Right atrium auricular region (tissue), 2 donors: ENCODE data around the gene EFCAB12. TPM values are rescaled to one million over a fixed set of nuclear protein-coding genes. Genes with fewer than 3 reads are reported as not detected.
A peak's percentile ranks its signal among the peaks of the same experiment; 100 is the strongest.

Experiments
- DNase-seq: peaks from one replicate; pipeline ENCODE4 v3.0.0-alpha.2; 2019; ENCODE audit warnings: low spot score
- H3K27ac ChIP-seq, 2 donors: fragments of 200-600 bp; sonication (generic); 1 replicate in 1 of 2; 2 replicates in 1 of 2; pipeline ENCODE4 v1.5.1; 2016 to 2019
- H3K27me3 ChIP-seq, 2 donors: fragments of 200-600 bp; sonication (generic); one replicate each; pipeline versions ENCODE4 v1.5.1 to v1.6.0; 2017 to 2019
- H3K36me3 ChIP-seq: fragments of 200-600 bp; sonication (generic); one replicate; pipeline ENCODE4 v1.5.1; 2016
- H3K4me1 ChIP-seq, 2 donors: fragments of 200-600 bp; sonication (generic); one replicate each; pipeline versions ENCODE4 v1.5.1 to v1.6.0; 2017 to 2019
- H3K4me3 ChIP-seq, 2 donors: fragments of 200-600 bp; sonication (generic); 1 replicate in 1 of 2; 2 replicates in 1 of 2; pipeline ENCODE4 v1.5.1; 2017 to 2019; ENCODE audit warnings: mild to moderate bottlenecking in 1 of 2, moderate library complexity in 1 of 2
- H3K9me3 ChIP-seq, 2 donors: fragments of 200-600 bp; sonication (generic); one replicate each; pipeline ENCODE4 v1.5.1; 2019
- total RNA-seq, 2 donors: library from RNA; depleted of rRNA; stranded (reverse); fragments of >200 nt; gene quantifications; one replicate each; pipeline ENCODE4 v1.1.0, GENCODE V29; 2016
- TF ChIP-seq, protein P1 (sequence below), 2 donors: fragments of 200-600 bp; sonication (generic); IDR thresholded peaks; one replicate each; pipeline ENCODE4 v1.5.1; 2019; ENCODE audit warnings: antibody characterized with exemption in 2 of 2

Gene EFCAB12
- total RNA-seq, 2 donors from 2014 or later: 0.28 TPM; not detected in 1

DNA sequence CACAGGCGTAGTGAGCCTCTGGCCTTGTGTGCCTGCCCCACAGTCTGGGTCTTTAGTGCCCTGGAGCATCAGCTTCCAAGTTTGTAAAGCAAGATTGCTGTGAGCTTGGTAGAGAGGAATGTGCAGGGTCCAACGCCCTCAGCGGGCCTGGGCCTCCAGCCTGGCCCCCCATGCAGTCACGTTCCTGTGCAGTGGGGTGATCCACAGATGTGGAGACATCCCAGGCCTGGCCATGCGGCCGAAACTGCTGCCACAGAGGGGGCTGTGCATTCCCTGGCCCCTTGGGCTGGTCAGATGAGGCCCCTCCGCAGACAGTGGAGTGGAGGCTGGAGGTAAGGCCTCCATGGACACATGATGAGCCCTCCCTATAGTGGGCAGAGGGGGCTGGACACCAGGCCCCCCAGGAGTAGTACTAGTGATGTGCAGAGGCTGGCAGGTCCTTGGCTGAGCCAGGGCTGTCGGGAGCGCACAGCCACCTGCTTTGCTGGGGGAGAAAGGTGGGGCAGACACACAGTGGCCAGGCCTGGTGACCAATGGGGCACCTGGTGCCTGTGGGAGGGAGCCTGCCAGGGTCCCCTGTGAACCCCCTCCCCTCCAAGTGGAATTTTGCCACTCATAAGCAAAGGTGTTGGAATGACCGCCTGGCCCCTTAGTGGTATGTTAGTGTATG lies 71.5 kb downstream of the EFCAB12 start:
- Histone ChIP-seq H3K27ac (no peak overlapping the region), H3K4me1 (no peaks in the 10 kb centered on the region), H3K36me3 (no peaks in the 10 kb centered on the region), H3K4me3 (no peak overlapping the region), H3K9me3 (no peaks in the 10 kb centered on the region), H3K27me3 (no peaks in the 10 kb centered on the region)
- TF ChIP-seq, protein P1, sequence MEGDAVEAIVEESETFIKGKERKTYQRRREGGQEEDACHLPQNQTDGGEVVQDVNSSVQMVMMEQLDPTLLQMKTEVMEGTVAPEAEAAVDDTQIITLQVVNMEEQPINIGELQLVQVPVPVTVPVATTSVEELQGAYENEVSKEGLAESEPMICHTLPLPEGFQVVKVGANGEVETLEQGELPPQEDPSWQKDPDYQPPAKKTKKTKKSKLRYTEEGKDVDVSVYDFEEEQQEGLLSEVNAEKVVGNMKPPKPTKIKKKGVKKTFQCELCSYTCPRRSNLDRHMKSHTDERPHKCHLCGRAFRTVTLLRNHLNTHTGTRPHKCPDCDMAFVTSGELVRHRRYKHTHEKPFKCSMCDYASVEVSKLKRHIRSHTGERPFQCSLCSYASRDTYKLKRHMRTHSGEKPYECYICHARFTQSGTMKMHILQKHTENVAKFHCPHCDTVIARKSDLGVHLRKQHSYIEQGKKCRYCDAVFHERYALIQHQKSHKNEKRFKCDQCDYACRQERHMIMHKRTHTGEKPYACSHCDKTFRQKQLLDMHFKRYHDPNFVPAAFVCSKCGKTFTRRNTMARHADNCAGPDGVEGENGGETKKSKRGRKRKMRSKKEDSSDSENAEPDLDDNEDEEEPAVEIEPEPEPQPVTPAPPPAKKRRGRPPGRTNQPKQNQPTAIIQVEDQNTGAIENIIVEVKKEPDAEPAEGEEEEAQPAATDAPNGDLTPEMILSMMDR (IDR thresholded peaks at IDR 0.05): no peak
- DNase-seq: no peak

DNA sequence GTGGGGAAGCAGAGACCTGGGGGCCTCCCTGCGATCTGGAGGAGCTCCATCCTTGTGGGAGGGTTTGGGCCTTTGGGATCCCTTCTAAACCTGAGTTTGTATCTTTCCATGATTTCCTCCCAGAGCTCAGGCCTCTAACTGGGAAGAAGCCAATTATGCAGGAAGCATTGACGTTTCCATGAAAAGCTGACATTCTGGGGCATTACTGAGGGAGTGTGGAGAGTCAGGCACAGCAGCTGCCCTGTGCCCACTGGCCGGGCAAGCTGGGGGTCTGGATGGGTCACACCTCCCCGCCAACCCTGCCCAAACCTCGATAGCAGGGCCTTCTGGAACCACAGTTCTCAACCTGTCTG lies 74.9 kb downstream of the EFCAB12 start:
- Histone ChIP-seq H3K27ac (peak overlapping the region in 1 of 2 donors; percentile 35), H3K9me3 (no peaks in the 10 kb centered on the region), H3K4me1 (no peaks in the 10 kb centered on the region), H3K4me3 (no peak overlapping the region), H3K27me3 (no peaks in the 10 kb centered on the region), H3K36me3 (no peaks in the 10 kb centered on the region)
- no peak for DNase-seq
- TF ChIP-seq, protein P1 (IDR thresholded peaks at IDR 0.05): no peak

DNA sequence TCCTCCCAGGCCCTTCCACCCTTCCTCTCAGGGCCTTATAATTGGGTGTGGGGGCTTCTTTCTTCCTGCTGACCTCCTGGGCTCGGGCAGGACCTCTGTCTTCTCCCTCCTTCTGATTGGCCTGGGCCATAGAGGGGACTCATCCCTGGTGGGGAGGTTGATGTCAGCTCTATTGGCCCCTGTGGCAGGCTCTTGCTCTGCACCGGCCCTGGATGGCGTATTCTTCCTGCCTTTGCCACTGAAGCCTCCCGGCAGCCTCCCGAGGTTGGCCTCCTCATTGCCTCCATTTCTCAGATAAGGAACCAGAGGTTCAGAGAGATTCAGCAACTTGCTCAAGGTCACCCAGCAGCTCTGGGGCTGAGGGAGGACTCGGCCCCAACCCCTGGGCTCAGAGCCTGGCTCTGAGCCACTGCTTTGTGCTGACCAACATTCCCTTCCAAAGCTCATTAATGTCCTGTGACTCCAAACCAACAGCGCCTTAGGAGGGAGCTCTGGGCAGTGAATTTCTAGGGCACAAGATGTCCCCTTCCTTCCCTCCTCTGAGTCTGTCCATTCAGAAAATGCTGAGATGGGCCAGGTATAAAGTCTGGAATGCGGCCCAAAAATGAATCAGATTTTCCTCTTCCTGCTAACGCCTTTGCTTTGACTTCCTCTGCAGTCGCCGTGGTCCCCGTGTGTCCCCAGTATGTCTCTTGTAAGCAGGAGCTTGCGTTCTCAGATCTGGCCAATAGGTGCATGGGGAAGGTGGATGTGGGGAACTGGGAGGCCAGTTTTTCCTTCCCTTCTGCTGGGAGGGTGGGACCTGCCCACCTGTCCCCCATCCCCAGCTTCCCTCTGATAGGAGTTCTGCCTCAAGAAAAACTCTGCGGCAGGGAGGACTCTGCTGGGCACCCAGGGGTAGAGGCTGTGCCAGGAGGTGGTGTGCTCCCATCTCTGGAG lies 75.5 kb downstream of the EFCAB12 start:
- H3K4me1 ChIP-seq: no peaks in the 10 kb centered on the region
- H3K36me3 ChIP-seq: no peaks in the 10 kb centered on the region
- no peaks in the 10 kb centered on the region for H3K9me3 ChIP-seq
- no peak overlapping the region for H3K4me3 ChIP-seq
- peak overlapping the region; percentile 27 to 35 for H3K27ac ChIP-seq
- TF ChIP-seq, protein P1 (IDR thresholded peaks at IDR 0.05): no peak
- no peaks in the 10 kb centered on the region for H3K27me3 ChIP-seq
- no peak for DNase-seq

DNA sequence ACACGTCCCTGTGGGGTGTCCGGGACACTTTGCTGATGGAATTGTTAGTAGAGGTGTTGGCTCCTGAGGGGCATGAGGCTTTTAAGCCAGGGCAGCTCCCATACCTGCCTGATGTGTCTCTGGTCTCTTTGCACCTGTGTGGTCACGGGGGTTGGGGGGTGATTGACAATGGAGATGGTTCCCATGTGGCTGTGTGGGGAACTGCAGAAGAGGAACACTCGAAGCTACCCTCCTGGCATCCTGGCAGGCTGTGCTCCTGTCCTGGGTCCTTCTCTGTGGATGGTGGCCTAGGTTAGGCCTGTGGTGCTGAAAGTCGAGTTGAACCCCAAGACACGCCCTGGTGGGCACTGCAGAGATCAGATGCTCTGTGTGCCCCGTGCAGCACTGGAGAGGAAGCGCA lies 76.4 kb downstream of the EFCAB12 start:
- DNase-seq: no peak
- no peaks in the 10 kb centered on the region for H3K27me3 ChIP-seq
- H3K4me3 ChIP-seq: no peak overlapping the region
- H3K27ac ChIP-seq: no peak overlapping the region
- peaks cover 0 to 5% of the 10 kb centered on the region in 2 donors for H3K4me1 ChIP-seq
- TF ChIP-seq, protein P1 (IDR thresholded peaks at IDR 0.05): no peak
- H3K9me3 ChIP-seq: no peaks in the 10 kb centered on the region
- no peaks in the 10 kb centered on the region for H3K36me3 ChIP-seq

Other genes with a start within 250 kb of the EFCAB12 start
- gene CNBP, start 244.7 kb downstream of the EFCAB12 start, total RNA-seq: 100 to 1,000 TPM; 440 to 569 TPM
- gene COPG1, start 179.0 kb downstream of the EFCAB12 start, total RNA-seq: 10 to 100 TPM; 88.7 to 99.2 TPM
- 10 to 100 TPM; 32.7 to 38.9 TPM for gene HMCES, start 149.8 kb downstream of the EFCAB12 start, total RNA-seq
- 10 to 100 TPM; 17.8 to 26.4 TPM for gene MBD4, start 11.3 kb upstream of the EFCAB12 start, total RNA-seq
- gene IFT122, start 11.6 kb upstream of the EFCAB12 start, total RNA-seq: 10 to 100 TPM; 18.5 to 36.9 TPM
- gene RHO, start 100.0 kb upstream of the EFCAB12 start, total RNA-seq: not detected
- gene H1-8, start 114.5 kb upstream of the EFCAB12 start, total RNA-seq: not detected
- 10 to 100 TPM; 44.5 to 93.1 TPM for gene PLXND1, start 178.0 kb upstream of the EFCAB12 start, total RNA-seq